ENCODE data around the gene PARVB.

GRCh38 chr22:44136112-44136511 is 112.0 kb downstream of the PARVB start:
- TF ChIP-seq CTCF (IDR thresholded peaks at IDR 0.05) (no peak), EZH2 (IDR thresholded peaks at IDR 0.05) (no peak)

Measured in neural progenitor cell (in vitro differentiated cells).